GDM1 (cell line): ENCODE measurements around the gene PPM1J.
"Not testable (repeated sequence)": the region's sequence is repeated elsewhere in the genome, so short reads cannot be mapped to it uniquely, and the experiment has no call there.

ENCODE experiments used
- DNase-seq: peaks from one replicate; lab custom pipeline; 2025; lab: John Stamatoyannopoulos, UW

The PPM1J gene

GRCh38 chr1:112715264-112716053 lies at the start of gene PPM1J:
PPM1J (minus strand) TSS chr1:112715332; CDS start chr1:112715301, 31 bp downstream.
- DNase-seq = peak; percentile 94

- DNase-seq = no peak
These were observed 47.7 kb upstream of the PPM1J start for GRCh38 chr1:112762541-112763500.

GRCh38 chr1:112761714-112762480 lies 46.8 kb upstream of the PPM1J start:
- no peak for DNase-seq

- no peak for DNase-seq
These were observed 44.1 kb upstream of the PPM1J start for GRCh38 chr1:112759228-112759627.

GRCh38 chr1:112754116-112754628 lies 39.0 kb upstream of the PPM1J start:
- DNase-seq = no peak

- no peak for DNase-seq
These were observed 33.3 kb upstream of the PPM1J start for GRCh38 chr1:112748396-112748795.

- no peak for DNase-seq
These were observed 29.0 kb upstream of the PPM1J start for GRCh38 chr1:112744009-112744578.

- no peak for DNase-seq
These were observed 28.3 kb upstream of the PPM1J start for GRCh38 chr1:112743174-112744008.

- DNase-seq = no peak
These were observed 22.4 kb upstream of the PPM1J start for GRCh38 chr1:112737573-112737972.

- DNase-seq = no peak
These were observed 20.6 kb upstream of the PPM1J start for GRCh38 chr1:112735752-112736151.

- DNase-seq = no peak
These were observed 16.3 kb upstream of the PPM1J start for GRCh38 chr1:112731451-112731850.

- no peak for DNase-seq
These were observed 14.8 kb upstream of the PPM1J start for GRCh38 chr1:112729909-112730308.

GRCh38 chr1:112729011-112729410 lies 13.9 kb upstream of the PPM1J start:
- not testable (repeated sequence) for DNase-seq

GRCh38 chr1:112728306-112728971 lies 13.3 kb upstream of the PPM1J start:
- not testable (repeated sequence) for DNase-seq

- DNase-seq = no peak
These were observed 12.6 kb upstream of the PPM1J start for GRCh38 chr1:112727716-112728115.

- DNase-seq = not testable (repeated sequence)
These were observed 9.1 kb upstream of the PPM1J start for GRCh38 chr1:112724240-112724639.

GRCh38 chr1:112723511-112723839 lies 8.3 kb upstream of the PPM1J start:
- no peak for DNase-seq

- peak; percentile 29 for DNase-seq
These were observed 7.7 kb upstream of the PPM1J start for GRCh38 chr1:112722601-112723510.

GRCh38 chr1:112721966-112722524 lies 6.9 kb upstream of the PPM1J start:
- DNase-seq = no peak
